ENCODE results near the gene ACTR3C. TPM values are rescaled to one million over a fixed set of nuclear protein-coding genes. Genes with fewer than 3 reads are reported as not detected.

The ACTR3C gene
- total RNA-seq, 1 experiment from 2014 or later = not detected

GRCh38 chr7:150351587-150352194 is 28.3 kb upstream of the ACTR3C start:
- Histone ChIP-seq H3K27me3 (replicated peaks) (no peaks in the 10 kb centered on the region), H3K4me3 (no peak overlapping the region), H3K27ac (no peak overlapping the region), H3K4me1 (replicated peaks) (no peaks in the 10 kb centered on the region), H3K36me3 (no peaks in the 10 kb centered on the region), H3K9me3 (replicated peaks) (no peaks in the 10 kb centered on the region)
- no peak for DNase-seq (ENCODE audit: low read depth in 1 of 2, low spot score in 2 of 2)

GRCh38 chr7:150346922-150347321 is 23.6 kb upstream of the ACTR3C start:
- Histone ChIP-seq H3K27ac (no peak overlapping the region), H3K36me3 (no peaks in the 10 kb centered on the region), H3K9me3 (replicated peaks) (no peaks in the 10 kb centered on the region; the same call in 1 of the 2 replicates), H3K27me3 (replicated peaks) (peaks cover 6% of the 10 kb centered on the region; the same call in 1 of the 2 replicates), H3K4me1 (replicated peaks) (no peaks in the 10 kb centered on the region), H3K4me3 (no peak overlapping the region)
- no peak for DNase-seq (ENCODE audit: low read depth in 1 of 2, low spot score in 2 of 2)

GRCh38 chr7:150345012-150345411 is 21.7 kb upstream of the ACTR3C start:
- no peaks in the 10 kb centered on the region for H3K4me1 ChIP-seq (replicated peaks)
- no peak for DNase-seq (ENCODE audit: low read depth in 1 of 2, low spot score in 2 of 2)
- no peaks in the 10 kb centered on the region for H3K36me3 ChIP-seq
- H3K9me3 ChIP-seq (replicated peaks) = no peaks in the 10 kb centered on the region; the same call in 1 of the 2 replicates
- H3K27me3 ChIP-seq (replicated peaks) = peaks cover 6% of the 10 kb centered on the region; the same call in 1 of the 2 replicates
- no peak overlapping the region for H3K27ac ChIP-seq
- H3K4me3 ChIP-seq = no peak overlapping the region

GRCh38 chr7:150344299-150344698 is 21.0 kb upstream of the ACTR3C start:
- Histone ChIP-seq H3K36me3 (no peaks in the 10 kb centered on the region), H3K4me1 (replicated peaks) (no peaks in the 10 kb centered on the region), H3K9me3 (replicated peaks) (no peaks in the 10 kb centered on the region; the same call in 1 of the 2 replicates), H3K4me3 (no peak overlapping the region), H3K27ac (no peak overlapping the region), H3K27me3 (replicated peaks) (peaks cover 6% of the 10 kb centered on the region; the same call in 1 of the 2 replicates)
- DNase-seq (ENCODE audit: low read depth in 1 of 2, low spot score in 2 of 2) = no peak

- peaks cover 6% of the 10 kb centered on the region; the same call in 1 of the 2 replicates for H3K27me3 ChIP-seq (replicated peaks)
- H3K27ac ChIP-seq = no peak overlapping the region
- no peak for DNase-seq (ENCODE audit: low read depth in 1 of 2, low spot score in 2 of 2)
- no peaks in the 10 kb centered on the region; the same call in 1 of the 2 replicates for H3K9me3 ChIP-seq (replicated peaks)
- H3K4me3 ChIP-seq = no peak overlapping the region
- H3K36me3 ChIP-seq = no peaks in the 10 kb centered on the region
- H3K4me1 ChIP-seq (replicated peaks) = no peaks in the 10 kb centered on the region
Measured at GRCh38 chr7:150343225-150343624, 19.9 kb upstream of the ACTR3C start.

- Histone ChIP-seq H3K27me3 (replicated peaks) (peaks cover 6% of the 10 kb centered on the region; the same call in 1 of the 2 replicates), H3K4me1 (replicated peaks) (no peaks in the 10 kb centered on the region), H3K36me3 (no peaks in the 10 kb centered on the region), H3K4me3 (no peak overlapping the region), H3K27ac (no peak overlapping the region), H3K9me3 (replicated peaks) (no peaks in the 10 kb centered on the region; the same call in 1 of the 2 replicates)
- DNase-seq (ENCODE audit: low read depth in 1 of 2, low spot score in 2 of 2) = no peak
Measured at GRCh38 chr7:150342121-150342408, 18.7 kb upstream of the ACTR3C start.

GRCh38 chr7:150341263-150342120 is 18.1 kb upstream of the ACTR3C start, which contains the start of gene RARRES2:
Gene RARRES2, minus strand, starts transcription at chr7:150341629. Its CDS starts 1,020 bp downstream, at chr7:150340609.
- DNase-seq (ENCODE audit: low read depth in 1 of 2, low spot score in 2 of 2) = no peak
- peaks cover 6% of the 10 kb centered on the region; the same call in 1 of the 2 replicates for H3K27me3 ChIP-seq (replicated peaks)
- H3K4me1 ChIP-seq (replicated peaks) = no peaks in the 10 kb centered on the region
- no peak within 1 kb of the TSS for H3K27ac ChIP-seq
- no peaks in the 10 kb centered on the region for H3K36me3 ChIP-seq
- no peaks in the 10 kb centered on the region; the same call in 1 of the 2 replicates for H3K9me3 ChIP-seq (replicated peaks)
- H3K4me3 ChIP-seq = no peak within 1 kb of the TSS

GRCh38 chr7:150340875-150341262 is 17.5 kb upstream of the ACTR3C start:
- DNase-seq (ENCODE audit: low read depth in 1 of 2, low spot score in 2 of 2) = no peak
- no peaks in the 10 kb centered on the region; the same call in 1 of the 2 replicates for H3K9me3 ChIP-seq (replicated peaks)
- H3K36me3 ChIP-seq = no peaks in the 10 kb centered on the region
- no peak overlapping the region for H3K4me3 ChIP-seq
- no peak overlapping the region for H3K27ac ChIP-seq
- H3K27me3 ChIP-seq (replicated peaks) = peaks cover 6% of the 10 kb centered on the region; the same call in 1 of the 2 replicates
- no peaks in the 10 kb centered on the region for H3K4me1 ChIP-seq (replicated peaks)

- 0 out of 2 replicates have a peak, but pooled peaks cover 5% of the 10 kb centered on the region for H3K27me3 ChIP-seq (replicated peaks)
- no peaks in the 10 kb centered on the region for H3K4me1 ChIP-seq (replicated peaks)
- no peak for DNase-seq (ENCODE audit: low read depth in 1 of 2, low spot score in 2 of 2)
- H3K27ac ChIP-seq = no peak overlapping the region
- no peaks in the 10 kb centered on the region; the same call in 1 of the 2 replicates for H3K9me3 ChIP-seq (replicated peaks)
- no peaks in the 10 kb centered on the region for H3K36me3 ChIP-seq
- H3K4me3 ChIP-seq = no peak overlapping the region
Measured at GRCh38 chr7:150340024-150340749, 16.8 kb upstream of the ACTR3C start.

- H3K4me1 ChIP-seq (replicated peaks) = no peaks in the 10 kb centered on the region
- H3K27ac ChIP-seq = no peak overlapping the region
- H3K27me3 ChIP-seq (replicated peaks) = no peaks in the 10 kb centered on the region
- no peaks in the 10 kb centered on the region; the same call in 1 of the 2 replicates for H3K9me3 ChIP-seq (replicated peaks)
- no peak overlapping the region for H3K4me3 ChIP-seq
- no peak for DNase-seq (ENCODE audit: low read depth in 1 of 2, low spot score in 2 of 2)
- no peaks in the 10 kb centered on the region for H3K36me3 ChIP-seq
Measured at GRCh38 chr7:150339409-150339809, 16.1 kb upstream of the ACTR3C start.

GRCh38 chr7:150338166-150338829 is 15.0 kb upstream of the ACTR3C start:
- Histone ChIP-seq H3K27ac (no peak overlapping the region), H3K36me3 (no peaks in the 10 kb centered on the region), H3K9me3 (replicated peaks) (no peaks in the 10 kb centered on the region; the same call in 1 of the 2 replicates), H3K4me1 (replicated peaks) (no peaks in the 10 kb centered on the region), H3K27me3 (replicated peaks) (no peaks in the 10 kb centered on the region), H3K4me3 (no peak overlapping the region)
- DNase-seq (ENCODE audit: low read depth in 1 of 2, low spot score in 2 of 2) = no peak

- Histone ChIP-seq H3K4me3 (no peak overlapping the region), H3K27ac (no peak overlapping the region), H3K36me3 (no peaks in the 10 kb centered on the region), H3K9me3 (replicated peaks) (no peaks in the 10 kb centered on the region; the same call in 1 of the 2 replicates), H3K4me1 (replicated peaks) (no peaks in the 10 kb centered on the region), H3K27me3 (replicated peaks) (no peaks in the 10 kb centered on the region)
- no peak for DNase-seq (ENCODE audit: low read depth in 1 of 2, low spot score in 2 of 2)
Measured at GRCh38 chr7:150337659-150338081, 14.3 kb upstream of the ACTR3C start.

GRCh38 chr7:150337179-150337578 is 13.8 kb upstream of the ACTR3C start:
- no peak for DNase-seq (ENCODE audit: low read depth in 1 of 2, low spot score in 2 of 2)
- H3K27me3 ChIP-seq (replicated peaks) = no peaks in the 10 kb centered on the region
- no peaks in the 10 kb centered on the region for H3K36me3 ChIP-seq
- H3K4me1 ChIP-seq (replicated peaks) = no peaks in the 10 kb centered on the region
- no peaks in the 10 kb centered on the region for H3K9me3 ChIP-seq (replicated peaks)
- no peak overlapping the region for H3K4me3 ChIP-seq
- H3K27ac ChIP-seq = no peak overlapping the region

Measured in SJSA1 (cell line).